ENCODE results near the gene CNNM4. TPM values are rescaled to one million over a fixed set of nuclear protein-coding genes. Genes with fewer than 3 reads are reported as not detected.

CNNM4 gene
- total and polyA plus RNA-seq, 4 donors, result 2.3 to 8.1 (median 6.0) TPM

DNA sequence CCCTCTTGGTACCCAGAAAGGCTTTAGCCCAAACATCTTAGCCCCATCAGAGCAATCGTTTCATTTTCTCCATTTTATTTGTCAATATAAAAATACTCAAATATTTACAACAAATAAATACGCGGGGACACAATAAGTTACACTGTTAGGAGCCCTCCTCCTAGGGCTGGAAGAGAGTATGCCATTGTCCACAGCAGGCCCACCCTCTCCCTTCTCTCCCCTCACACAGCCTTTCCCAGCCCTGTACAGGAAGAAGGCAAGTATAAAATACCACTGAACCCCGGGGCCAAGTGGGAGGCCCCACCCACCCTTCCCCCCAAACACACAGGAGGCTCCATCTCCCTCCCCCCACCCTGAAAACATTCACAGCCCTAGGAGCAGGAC lies 99.0 kb downstream of the CNNM4 start:
- peaks cover 0 to 18% of the 10 kb centered on the region in 2 donors for H3K36me3 ChIP-seq (ENCODE audit: control insufficient read depth in 1 of 2, insufficient read depth in 2 of 2, low read length in 1 of 2)
- DNase-seq (no peak), ATAC-seq (ENCODE audit: low FRiP score) (no peak)
- peak overlapping the region in 1 of 2 donors; percentile 82 for H3K27ac ChIP-seq (ENCODE audit: low read depth in 1 of 2, low read length in 2 of 2)
- intact Hi-C loops (cut with DNase I), result loop anchor here (1.0 to 5.0 kb wide), 4 partner anchors 42 to 92 kb away; partner anchors contain the start of gene CNNM3 (in 1 of the 2)
- no peaks in the 10 kb centered on the region for H3K4me1 ChIP-seq (ENCODE audit: control insufficient read depth in 1 of 2, insufficient read depth in 2 of 2, low read length in 2 of 2)
- WGBS, 2 donors, result 13 to 14% methylated on average over 4 of the region's 4 CpGs
- no peaks in the 10 kb centered on the region for H3K27me3 ChIP-seq (ENCODE audit: control insufficient read depth in 1 of 2, insufficient read depth in 2 of 2, low read length in 1 of 2)
- no peaks in the 10 kb centered on the region for H3K9me3 ChIP-seq (ENCODE audit: control insufficient read depth, low read length)
- H3K4me3 ChIP-seq (ENCODE audit: low read length in 2 of 2), result no peak overlapping the region

- H3K36me3 ChIP-seq (ENCODE audit: control insufficient read depth in 1 of 2, insufficient read depth in 2 of 2, low read length in 1 of 2), result peaks cover 0 to 19% of the 10 kb centered on the region in 2 donors
- no peak overlapping the region for H3K4me3 ChIP-seq (ENCODE audit: low read length in 2 of 2)
- intact Hi-C loops (cut with DNase I), result no loop called here
- peak in 1 of 2 donors; percentile 53 for DNase-seq
- ATAC-seq (ENCODE audit: low FRiP score), result no peak
- H3K27ac ChIP-seq (ENCODE audit: low read depth in 1 of 2, low read length in 2 of 2), result no peak overlapping the region
- H3K27me3 ChIP-seq (ENCODE audit: control insufficient read depth in 1 of 2, insufficient read depth in 2 of 2, low read length in 1 of 2), result no peaks in the 10 kb centered on the region
- H3K9me3 ChIP-seq (ENCODE audit: control insufficient read depth, low read length), result no peaks in the 10 kb centered on the region
- WGBS, 2 donors, result 62 to 64% methylated on average over 38 of the region's 38 CpGs
- no peaks in the 10 kb centered on the region for H3K4me1 ChIP-seq (ENCODE audit: control insufficient read depth in 1 of 2, insufficient read depth in 2 of 2, low read length in 2 of 2)
Observed at GRCh38 chr2:96860065-96861029, 99.6 kb downstream of the CNNM4 start.

DNA sequence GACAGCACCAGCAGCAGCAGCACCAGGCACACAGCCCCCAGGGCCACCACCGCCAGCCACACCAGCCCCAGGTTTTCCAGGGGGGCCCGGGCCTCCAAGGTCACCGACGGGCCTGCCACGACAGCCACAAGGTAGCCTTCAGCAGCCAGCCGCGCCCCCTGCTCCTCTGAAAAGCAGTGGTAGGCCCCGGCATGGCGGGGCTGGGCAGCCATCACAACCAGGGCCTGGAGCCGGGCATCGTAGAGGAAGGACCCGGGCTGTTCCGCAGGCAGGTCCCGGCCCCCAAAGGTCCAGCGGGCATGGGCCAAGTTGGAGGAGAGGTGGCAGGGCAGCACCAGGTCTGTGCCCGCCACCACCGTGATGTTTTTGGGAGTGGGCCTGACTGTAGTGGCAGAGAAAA lies 100.4 kb downstream of the CNNM4 start:
- no peak overlapping the region for H3K27ac ChIP-seq (ENCODE audit: low read depth in 1 of 2, low read length in 2 of 2)
- no peaks in the 10 kb centered on the region for H3K27me3 ChIP-seq (ENCODE audit: control insufficient read depth in 1 of 2, insufficient read depth in 2 of 2, low read length in 1 of 2)
- H3K4me3 ChIP-seq (ENCODE audit: low read length in 2 of 2), result no peak overlapping the region
- no peaks in the 10 kb centered on the region for H3K9me3 ChIP-seq (ENCODE audit: control insufficient read depth, low read length)
- DNase-seq, result peak; percentile 47 to 76
- no peak for ATAC-seq (ENCODE audit: low FRiP score)
- H3K4me1 ChIP-seq (ENCODE audit: control insufficient read depth in 1 of 2, insufficient read depth in 2 of 2, low read length in 2 of 2), result no peaks in the 10 kb centered on the region
- intact Hi-C loops (cut with DNase I), result no loop called here
- WGBS, 2 donors, result 85 to 88% methylated on average over 16 to 17 of the region's 17 CpGs
- peaks cover 0 to 22% of the 10 kb centered on the region in 2 donors for H3K36me3 ChIP-seq (ENCODE audit: control insufficient read depth in 1 of 2, insufficient read depth in 2 of 2, low read length in 1 of 2)

Small RNA genes lying within 50 kb of the gene (microRNA-seq; reads per million reads assigned to microRNA genes)
- gene MIR3127, result 0 to 2.4 reads per million in 2 donors

Other genes starting within 250 kb of the CNNM4 start
- 100 to 1,000 TPM; 107 to 257 TPM for gene ARID5A, start 224.2 kb upstream of the CNNM4 start, total RNA-seq
- gene ARID5A, start 224.2 kb upstream of the CNNM4 start, polyA plus RNA-seq, result 100 to 1,000 TPM in 1 of 2 donors, 10 to 100 TPM in 1; 51.5 to 264 TPM
- 10 to 100 TPM; 49.9 to 63.0 TPM for gene KANSL3, start 122.6 kb upstream of the CNNM4 start, total RNA-seq
- gene KANSL3, start 122.6 kb upstream of the CNNM4 start, polyA plus RNA-seq, result 10 to 100 TPM; 15.4 to 31.6 TPM
- gene FER1L5, start 118.1 kb upstream of the CNNM4 start, total RNA-seq, result under 1 TPM; 0.10 to 0.42 TPM
- under 1 TPM in 1 of 2 donors, not detected in 1; 0.05 TPM for gene FER1L5, start 118.1 kb upstream of the CNNM4 start, polyA plus RNA-seq
- 10 to 100 TPM; 11.3 to 15.7 TPM for gene LMAN2L, start 20.8 kb upstream of the CNNM4 start, total RNA-seq
- 10 to 100 TPM in 1 of 2 donors, 1 to 10 TPM in 1; 5.1 to 12.9 TPM for gene LMAN2L, start 20.8 kb upstream of the CNNM4 start, polyA plus RNA-seq
- 10 to 100 TPM; 11.1 to 16.8 TPM for gene CNNM3, start 55.4 kb downstream of the CNNM4 start, total RNA-seq
- 10 to 100 TPM in 1 of 2 donors, 1 to 10 TPM in 1; 2.9 to 10.2 TPM for gene CNNM3, start 55.4 kb downstream of the CNNM4 start, polyA plus RNA-seq
- 1 to 10 TPM; 4.6 to 5.4 TPM for gene ANKRD23, start 83.1 kb downstream of the CNNM4 start, total RNA-seq
- 1 to 10 TPM in 1 of 2 donors, not detected in 1; 5.3 TPM for gene ANKRD23, start 83.1 kb downstream of the CNNM4 start, polyA plus RNA-seq
- gene ANKRD39, start 97.1 kb downstream of the CNNM4 start, total RNA-seq, result 10 to 100 TPM in 1 of 2 donors, 1 to 10 TPM in 1; 10.0 to 12.7 TPM
- gene ANKRD39, start 97.1 kb downstream of the CNNM4 start, polyA plus RNA-seq, result 10 to 100 TPM; 14.0 to 20.5 TPM
- 10 to 100 TPM; 49.6 to 55.6 TPM for gene SEMA4C, start 109.2 kb downstream of the CNNM4 start, total RNA-seq
- 10 to 100 TPM in 1 of 2 donors, 1 to 10 TPM in 1; 6.1 to 38.8 TPM for gene SEMA4C, start 109.2 kb downstream of the CNNM4 start, polyA plus RNA-seq
- 1 to 10 TPM in 1 of 2 donors, under 1 TPM in 1; 0.75 to 1.2 TPM for gene FAM178B, start 225.7 kb downstream of the CNNM4 start, total RNA-seq
- gene FAM178B, start 225.7 kb downstream of the CNNM4 start, polyA plus RNA-seq, result 1 to 10 TPM; 3.4 to 5.9 TPM